ENCODE data around the gene PPP2R5E. TPM values are rescaled to one million over a fixed set of nuclear protein-coding genes. Genes with fewer than 3 reads are reported as not detected.
A peak's percentile ranks its signal among the peaks of the same experiment; 100 is the strongest.

The PPP2R5E gene
- total RNA-seq, 4 donors from 2014 or later: 26.3 to 30.7 (median 30.2) TPM

DNA sequence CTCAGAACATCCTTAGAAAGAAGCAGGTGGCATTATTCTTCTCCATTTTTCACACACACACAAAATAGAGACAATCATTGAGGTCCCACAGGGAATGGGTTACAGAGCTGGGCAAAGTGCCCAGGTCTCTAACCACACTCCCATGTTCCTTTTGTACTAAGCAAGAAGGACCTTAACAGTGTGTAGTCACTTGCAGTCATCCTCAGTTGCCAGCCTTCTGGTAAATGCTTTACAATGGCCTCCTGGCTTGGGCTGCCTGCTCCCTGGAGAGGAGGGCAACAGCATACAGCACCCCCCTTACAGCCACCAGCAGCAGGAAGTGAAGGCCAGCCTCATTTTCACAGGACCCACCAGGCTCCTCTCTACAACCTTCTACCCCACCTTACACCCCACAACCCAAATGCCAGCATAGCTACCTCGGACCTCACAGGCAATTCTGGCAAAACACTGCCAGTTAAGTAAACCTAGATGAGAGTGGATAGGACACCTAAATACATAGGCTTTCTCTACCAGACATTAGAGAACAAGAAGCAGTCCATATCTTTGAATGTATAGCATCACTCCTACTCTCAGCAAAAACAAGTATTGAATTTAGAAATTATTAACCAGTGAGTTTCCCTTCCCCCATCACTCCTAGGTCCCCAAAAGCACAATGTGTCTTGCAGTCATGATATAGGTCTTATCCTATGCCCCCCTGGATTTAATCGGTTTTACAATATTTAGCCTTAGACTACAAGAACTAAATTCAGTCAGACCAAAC is 88.1 kb downstream of the PPP2R5E start:
- no peak for DNase-seq (ENCODE audit: extremely low spot score)
- no peaks in the 10 kb centered on the region for H3K36me3 ChIP-seq
- H3K4me1 ChIP-seq: peaks cover 13 to 54% (median 51%) of the 10 kb centered on the region in 4 donors
- no peaks in the 10 kb centered on the region for H3K9me3 ChIP-seq
- 82% methylated on average over 2 of the region's 2 CpGs for WGBS
- H3K27me3 ChIP-seq: no peaks in the 10 kb centered on the region
- no peak overlapping the region for H3K4me3 ChIP-seq
- no peak overlapping the region for H3K27ac ChIP-seq (replicated peaks in 1 of 4)
- intact Hi-C loops (cut with DNase I): no loop called here
- TF ChIP-seq, protein P1, sequence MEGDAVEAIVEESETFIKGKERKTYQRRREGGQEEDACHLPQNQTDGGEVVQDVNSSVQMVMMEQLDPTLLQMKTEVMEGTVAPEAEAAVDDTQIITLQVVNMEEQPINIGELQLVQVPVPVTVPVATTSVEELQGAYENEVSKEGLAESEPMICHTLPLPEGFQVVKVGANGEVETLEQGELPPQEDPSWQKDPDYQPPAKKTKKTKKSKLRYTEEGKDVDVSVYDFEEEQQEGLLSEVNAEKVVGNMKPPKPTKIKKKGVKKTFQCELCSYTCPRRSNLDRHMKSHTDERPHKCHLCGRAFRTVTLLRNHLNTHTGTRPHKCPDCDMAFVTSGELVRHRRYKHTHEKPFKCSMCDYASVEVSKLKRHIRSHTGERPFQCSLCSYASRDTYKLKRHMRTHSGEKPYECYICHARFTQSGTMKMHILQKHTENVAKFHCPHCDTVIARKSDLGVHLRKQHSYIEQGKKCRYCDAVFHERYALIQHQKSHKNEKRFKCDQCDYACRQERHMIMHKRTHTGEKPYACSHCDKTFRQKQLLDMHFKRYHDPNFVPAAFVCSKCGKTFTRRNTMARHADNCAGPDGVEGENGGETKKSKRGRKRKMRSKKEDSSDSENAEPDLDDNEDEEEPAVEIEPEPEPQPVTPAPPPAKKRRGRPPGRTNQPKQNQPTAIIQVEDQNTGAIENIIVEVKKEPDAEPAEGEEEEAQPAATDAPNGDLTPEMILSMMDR (IDR thresholded peaks at IDR 0.05): no peak
- TF ChIP-seq POLR2A (IDR thresholded peaks at IDR 0.05; ENCODE audit: low read depth): no peak
- TF ChIP-seq EP300 (IDR thresholded peaks at IDR 0.05): no peak
- no peak for TF ChIP-seq POLR2AphosphoS5 (IDR thresholded peaks at IDR 0.05)

DNA sequence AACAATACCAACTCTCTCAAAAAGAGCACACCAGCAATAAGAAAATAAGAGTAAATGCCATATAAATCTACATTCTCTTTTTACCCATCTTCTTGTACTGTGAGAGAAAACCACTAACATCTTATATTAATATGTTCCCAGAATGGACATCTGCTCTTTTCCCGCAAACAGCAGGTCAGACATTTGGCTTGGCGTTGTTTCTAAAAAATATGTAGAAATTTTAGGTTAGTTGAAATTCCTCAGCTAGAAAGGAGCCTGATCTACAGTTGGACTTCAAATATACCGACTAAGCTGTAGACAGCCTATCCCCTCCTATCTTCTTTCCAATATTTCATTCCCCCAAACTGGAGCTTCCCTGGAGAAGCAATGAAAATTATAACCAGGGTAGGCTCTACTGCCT is 88.7 kb downstream of the PPP2R5E start:
- Histone ChIP-seq H3K36me3 (no peaks in the 10 kb centered on the region), H3K27me3 (no peaks in the 10 kb centered on the region), H3K9me3 (no peaks in the 10 kb centered on the region), H3K4me3 (no peak overlapping the region), H3K27ac (replicated peaks in 1 of 4) (no peak overlapping the region), H3K4me1 (peaks cover 7 to 48% (median 45%) of the 10 kb centered on the region in 4 donors)
- TF ChIP-seq POLR2A (IDR thresholded peaks at IDR 0.05; ENCODE audit: low read depth): no peak
- TF ChIP-seq EP300 (IDR thresholded peaks at IDR 0.05): no peak
- intact Hi-C loops (cut with DNase I): no loop called here
- DNase-seq (ENCODE audit: extremely low spot score): no peak
- WGBS: 93% methylated on average over 3 of the region's 3 CpGs

DNA sequence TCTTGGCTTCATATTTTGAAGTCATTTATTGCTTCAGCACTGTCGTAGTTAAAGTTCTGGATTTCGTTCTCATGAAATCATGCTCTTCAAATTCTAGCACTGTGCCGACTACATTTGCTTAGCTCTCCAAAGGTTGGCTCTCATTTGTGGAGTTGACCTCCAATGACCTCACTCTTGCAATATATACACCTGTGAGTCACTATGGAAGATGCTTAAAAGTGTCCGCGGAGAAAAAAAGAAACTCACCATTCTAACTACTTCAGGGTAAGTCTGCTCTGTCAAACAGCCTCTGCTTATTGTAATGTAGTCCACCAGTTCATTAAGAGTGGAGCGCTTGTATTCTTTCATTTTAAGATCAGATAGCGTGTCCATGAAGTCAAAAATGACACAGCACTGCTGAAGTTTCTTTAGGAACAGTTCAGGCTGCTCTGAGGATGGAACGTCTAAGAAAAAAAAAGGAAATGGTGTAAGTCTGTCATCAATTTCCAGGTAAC is 89.7 kb downstream of the PPP2R5E start:
- TF ChIP-seq EP300 (IDR thresholded peaks at IDR 0.05) (no peak), POLR2AphosphoS5 (IDR thresholded peaks at IDR 0.05) (peak in 1 of 2 donors; percentile 26)
- Histone ChIP-seq H3K27ac (replicated peaks in 1 of 4) (peak overlapping the region in 2 of 4 donors; percentile 24 to 62), H3K27me3 (no peaks in the 10 kb centered on the region), H3K9me3 (no peaks in the 10 kb centered on the region), H3K4me1 (peaks cover 7 to 43% (median 37%) of the 10 kb centered on the region in 4 donors), H3K4me3 (no peak overlapping the region), H3K36me3 (no peaks in the 10 kb centered on the region)
- no peak for DNase-seq (ENCODE audit: extremely low spot score)
- intact Hi-C loops (cut with DNase I): no loop called here
- WGBS: 60% methylated on average over 8 of the region's 8 CpGs

DNA sequence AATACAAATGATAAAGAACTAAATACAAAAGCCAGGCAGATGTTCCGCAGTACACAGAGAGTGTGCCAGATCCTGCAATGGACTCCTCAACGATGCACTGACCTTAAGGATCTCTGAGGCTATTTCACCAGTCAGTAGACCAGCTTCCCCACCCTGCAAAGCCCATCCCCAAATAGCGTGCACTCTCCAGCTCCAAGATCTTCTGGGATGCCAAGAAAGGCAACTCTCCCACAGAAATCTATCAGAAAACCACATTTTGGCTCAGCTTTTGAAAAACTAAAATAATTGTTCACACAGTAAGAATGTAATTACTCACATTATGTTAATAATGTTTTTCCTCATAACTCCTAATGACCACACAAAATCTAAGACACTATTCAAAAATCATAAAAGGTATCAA is 90.4 kb downstream of the PPP2R5E start:
- peak overlapping the region in 2 of 4 donors; percentile 24 to 62 for H3K27ac ChIP-seq (replicated peaks in 1 of 4)
- no peaks in the 10 kb centered on the region for H3K27me3 ChIP-seq
- no peaks in the 10 kb centered on the region for H3K36me3 ChIP-seq
- no peak overlapping the region for H3K4me3 ChIP-seq
- intact Hi-C loops (cut with DNase I): no loop called here
- DNase-seq (ENCODE audit: extremely low spot score): no peak
- WGBS: 82% methylated on average over 3 of the region's 3 CpGs
- peaks cover 7 to 38% (median 32%) of the 10 kb centered on the region in 4 donors for H3K4me1 ChIP-seq
- H3K9me3 ChIP-seq: no peaks in the 10 kb centered on the region
- no peak for TF ChIP-seq POLR2A (IDR thresholded peaks at IDR 0.05; ENCODE audit: low read depth)
- no peak for TF ChIP-seq POLR2AphosphoS5 (IDR thresholded peaks at IDR 0.05)
- TF ChIP-seq, protein P1 (IDR thresholded peaks at IDR 0.05): no peak
- no peak for TF ChIP-seq EP300 (IDR thresholded peaks at IDR 0.05)

DNA sequence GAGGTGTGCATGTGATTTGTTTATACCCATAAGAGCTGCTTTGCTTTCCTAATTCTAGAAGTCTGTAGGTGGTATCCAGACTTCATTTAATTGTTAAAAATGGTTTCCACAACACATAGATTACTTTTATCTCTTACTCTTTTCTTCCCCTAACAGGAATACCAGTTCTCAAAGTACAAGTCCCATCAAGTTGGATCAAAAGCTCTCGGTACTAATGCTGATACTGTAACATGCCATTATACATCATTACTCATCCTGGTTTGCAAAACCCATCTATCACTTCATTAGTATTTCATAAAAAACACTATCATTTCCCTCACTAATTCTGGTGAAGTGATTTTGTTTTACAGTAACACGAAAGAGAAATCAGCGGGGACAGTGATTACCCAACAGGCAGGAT is 94.3 kb downstream of the PPP2R5E start:
- WGBS: 96% methylated on average over 3 of the region's 3 CpGs
- no peak overlapping the region for H3K4me3 ChIP-seq
- H3K9me3 ChIP-seq: no peaks in the 10 kb centered on the region
- no peak for DNase-seq (ENCODE audit: extremely low spot score)
- no peaks in the 10 kb centered on the region for H3K36me3 ChIP-seq
- no peak for TF ChIP-seq POLR2AphosphoS5 (IDR thresholded peaks at IDR 0.05)
- TF ChIP-seq POLR2A (IDR thresholded peaks at IDR 0.05; ENCODE audit: low read depth): no peak
- no peak for TF ChIP-seq EP300 (IDR thresholded peaks at IDR 0.05)
- TF ChIP-seq, protein P1 (IDR thresholded peaks at IDR 0.05): no peak
- intact Hi-C loops (cut with DNase I): no loop called here
- no peaks in the 10 kb centered on the region for H3K27me3 ChIP-seq
- H3K4me1 ChIP-seq: peaks cover 4 to 20% (median 12%) of the 10 kb centered on the region in 4 donors
- no peak overlapping the region for H3K27ac ChIP-seq (replicated peaks in 1 of 4)
